ENCODE results near the gene UNC93B1.

Gene UNC93B1

GRCh38 chr11:68038226-68038717, 34.4 kb upstream of the UNC93B1 start:
- Histone ChIP-seq H2AFZ (ENCODE audit: low read length) (no peak overlapping the region), H3K4me1 (ENCODE audit: insufficient read depth, low read length, poor library complexity, severe bottlenecking) (peaks cover 36% of the 10 kb centered on the region)
- TF ChIP-seq EZH2phosphoT487 (IDR thresholded peaks at IDR 0.05; ENCODE audit: borderline replicate concordance) = no peak
- TF ChIP-seq, protein P1, sequence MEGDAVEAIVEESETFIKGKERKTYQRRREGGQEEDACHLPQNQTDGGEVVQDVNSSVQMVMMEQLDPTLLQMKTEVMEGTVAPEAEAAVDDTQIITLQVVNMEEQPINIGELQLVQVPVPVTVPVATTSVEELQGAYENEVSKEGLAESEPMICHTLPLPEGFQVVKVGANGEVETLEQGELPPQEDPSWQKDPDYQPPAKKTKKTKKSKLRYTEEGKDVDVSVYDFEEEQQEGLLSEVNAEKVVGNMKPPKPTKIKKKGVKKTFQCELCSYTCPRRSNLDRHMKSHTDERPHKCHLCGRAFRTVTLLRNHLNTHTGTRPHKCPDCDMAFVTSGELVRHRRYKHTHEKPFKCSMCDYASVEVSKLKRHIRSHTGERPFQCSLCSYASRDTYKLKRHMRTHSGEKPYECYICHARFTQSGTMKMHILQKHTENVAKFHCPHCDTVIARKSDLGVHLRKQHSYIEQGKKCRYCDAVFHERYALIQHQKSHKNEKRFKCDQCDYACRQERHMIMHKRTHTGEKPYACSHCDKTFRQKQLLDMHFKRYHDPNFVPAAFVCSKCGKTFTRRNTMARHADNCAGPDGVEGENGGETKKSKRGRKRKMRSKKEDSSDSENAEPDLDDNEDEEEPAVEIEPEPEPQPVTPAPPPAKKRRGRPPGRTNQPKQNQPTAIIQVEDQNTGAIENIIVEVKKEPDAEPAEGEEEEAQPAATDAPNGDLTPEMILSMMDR (conservative IDR thresholded peaks at IDR 0.05; ENCODE audit: low read length) = no peak

DNA sequence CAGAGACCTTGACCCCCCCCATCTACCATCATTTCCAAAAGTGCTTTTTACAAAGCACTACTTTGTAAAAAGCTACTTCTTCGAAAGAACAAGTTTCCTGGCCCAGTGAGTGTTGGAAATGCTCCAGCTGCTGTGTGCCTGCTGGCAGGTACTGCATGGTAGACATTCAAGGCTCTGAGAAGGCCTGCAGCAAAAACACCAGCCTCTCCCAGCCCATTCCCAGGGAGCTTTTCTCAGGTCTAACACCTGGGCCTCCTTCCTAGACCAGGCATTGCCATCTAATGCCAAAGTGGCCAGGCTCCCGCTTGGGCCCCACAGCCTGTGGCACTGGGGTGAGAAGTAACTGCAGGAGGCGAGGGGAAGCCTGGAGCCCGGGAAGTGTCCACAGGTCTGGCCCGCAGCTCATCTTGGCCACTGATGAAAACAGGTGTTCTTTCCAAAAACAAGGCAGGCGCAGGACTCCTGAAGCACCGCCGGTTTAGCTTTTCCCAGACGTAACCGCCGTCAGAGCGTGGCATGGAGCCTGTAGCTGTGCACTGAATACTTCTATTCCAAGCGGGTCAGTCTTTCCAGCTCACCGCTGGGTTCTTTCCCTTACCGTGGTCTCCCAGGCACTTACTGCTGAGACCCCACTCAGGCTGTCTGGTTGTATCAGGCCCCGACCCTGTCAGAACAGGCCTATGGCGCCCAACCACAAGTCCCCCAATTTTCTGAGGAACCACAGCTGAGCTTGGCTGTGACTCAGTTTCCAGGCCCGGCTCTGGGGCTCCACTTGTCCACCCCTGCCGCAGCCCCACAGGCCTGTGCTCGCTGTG, 33.7 kb upstream of the UNC93B1 start:
- Histone ChIP-seq H3K4me3 (ENCODE audit: low read length, poor library complexity, severe bottlenecking) (peak overlapping the region; percentile 10), H3K4me1 (ENCODE audit: insufficient read depth, low read length, poor library complexity, severe bottlenecking) (peaks cover 36% of the 10 kb centered on the region), H3K9ac (ENCODE audit: low read depth, low read length, poor library complexity, severe bottlenecking) (peak overlapping the region; percentile 43), H3K36me3 (ENCODE audit: insufficient read depth, low read length) (peaks cover 4% of the 10 kb centered on the region; the same call in 1 of the 2 replicates), H4K20me1 (ENCODE audit: insufficient read depth, low read length, poor library complexity, severe bottlenecking) (peaks cover 1% of the 10 kb centered on the region), H3K9me3 (ENCODE audit: insufficient read depth, low read depth, low read length) (no peaks in the 10 kb centered on the region), H3F3A (ENCODE audit: low read depth) (peaks cover 3% of the 10 kb centered on the region; the same call in 1 of the 2 replicates), H3K9me2 (replicated peaks; ENCODE audit: low read depth, low read length) (no peaks in the 10 kb centered on the region), H3K79me2 (ENCODE audit: insufficient read depth, low read length) (peaks cover 13% of the 10 kb centered on the region; the same call in 1 of the 2 replicates), H2AFZ (ENCODE audit: low read length) (no peak overlapping the region), H3K4me2 (ENCODE audit: low read depth, low read length, poor library complexity, severe bottlenecking) (peak overlapping the region; percentile 50), H3K27me3 (ENCODE audit: insufficient read depth, low read length, poor library complexity, severe bottlenecking) (no peaks in the 10 kb centered on the region)
- no peak for TF ChIP-seq EZH2phosphoT487 (IDR thresholded peaks at IDR 0.05; ENCODE audit: borderline replicate concordance)
- TF ChIP-seq, protein P1 (conservative IDR thresholded peaks at IDR 0.05; ENCODE audit: low read length) = no peak

More at GRCh38 chr11:68038226-68038717, 34.4 kb upstream of the UNC93B1 start:
- Histone ChIP-seq H3K27me3 (ENCODE audit: insufficient read depth, low read length, poor library complexity, severe bottlenecking) (no peaks in the 10 kb centered on the region), H3K4me2 (ENCODE audit: low read depth, low read length, poor library complexity, severe bottlenecking) (no peak overlapping the region), H3K9ac (ENCODE audit: low read depth, low read length, poor library complexity, severe bottlenecking) (no peak overlapping the region), H3K4me3 (ENCODE audit: low read length, poor library complexity, severe bottlenecking) (no peak overlapping the region), H3K79me2 (ENCODE audit: insufficient read depth, low read length) (peaks cover 7% of the 10 kb centered on the region; the same call in 1 of the 2 replicates), H3K9me2 (replicated peaks; ENCODE audit: low read depth, low read length) (no peaks in the 10 kb centered on the region), H4K20me1 (ENCODE audit: insufficient read depth, low read length, poor library complexity, severe bottlenecking) (no peaks in the 10 kb centered on the region), H3K36me3 (ENCODE audit: insufficient read depth, low read length) (peaks cover 4% of the 10 kb centered on the region; the same call in 1 of the 2 replicates), H3K9me3 (ENCODE audit: insufficient read depth, low read depth, low read length) (no peaks in the 10 kb centered on the region), H3F3A (ENCODE audit: low read depth) (peaks cover 3% of the 10 kb centered on the region; the same call in 1 of the 2 replicates)

GRCh38 chr11:68036717-68037239, 32.9 kb upstream of the UNC93B1 start:
- TF ChIP-seq, protein P1 (conservative IDR thresholded peaks at IDR 0.05; ENCODE audit: low read length) = no peak
- TF ChIP-seq EZH2phosphoT487 (IDR thresholded peaks at IDR 0.05; ENCODE audit: borderline replicate concordance) = no peak
- Histone ChIP-seq H3K79me2 (ENCODE audit: insufficient read depth, low read length) (peaks cover 22% of the 10 kb centered on the region), H3K36me3 (ENCODE audit: insufficient read depth, low read length) (peaks cover 4% of the 10 kb centered on the region; the same call in 1 of the 2 replicates)

More at GRCh38 chr11:68036717-68037239, 32.9 kb upstream of the UNC93B1 start:
- Histone ChIP-seq H2AFZ (ENCODE audit: low read length) (no peak overlapping the region), H3K27me3 (ENCODE audit: insufficient read depth, low read length, poor library complexity, severe bottlenecking) (no peaks in the 10 kb centered on the region), H3K9ac (ENCODE audit: low read depth, low read length, poor library complexity, severe bottlenecking) (peak overlapping the region; percentile 43), H4K20me1 (ENCODE audit: insufficient read depth, low read length, poor library complexity, severe bottlenecking) (peaks cover 3% of the 10 kb centered on the region), H3K9me2 (replicated peaks; ENCODE audit: low read depth, low read length) (no peaks in the 10 kb centered on the region), H3K9me3 (ENCODE audit: insufficient read depth, low read depth, low read length) (no peaks in the 10 kb centered on the region), H3K4me1 (ENCODE audit: insufficient read depth, low read length, poor library complexity, severe bottlenecking) (peaks cover 43% of the 10 kb centered on the region), H3F3A (ENCODE audit: low read depth) (peaks cover 3% of the 10 kb centered on the region; the same call in 1 of the 2 replicates), H3K4me3 (ENCODE audit: low read length, poor library complexity, severe bottlenecking) (peak overlapping the region; percentile 10), H3K4me2 (ENCODE audit: low read depth, low read length, poor library complexity, severe bottlenecking) (peak overlapping the region; percentile 50)

All from Loucy (cell line).